Measurements from ENCODE around the gene NOL4L. TPM values are rescaled to one million over a fixed set of nuclear protein-coding genes. Genes with fewer than 3 reads are reported as not detected.

The NOL4L gene
- total RNA-seq, 1 donor from 2014 or later, result 11.9 TPM

GRCh38 chr20:32621891-32622584 lies 36.9 kb upstream of the NOL4L start:
- H3K27me3 ChIP-seq, result no peaks in the 10 kb centered on the region
- Mint-ChIP-seq H3K27ac (peak overlapping the region; percentile 62), H3K4me1 (peaks cover 26% of the 10 kb centered on the region), H3K36me3 (no peaks in the 10 kb centered on the region), H3K27me3 (ENCODE audit: insufficient read depth, low read depth) (peaks cover 15% of the 10 kb centered on the region), H3K9me3 (no peaks in the 10 kb centered on the region), H3K4me3 (peak overlapping the region; percentile 33)
- H3K9ac ChIP-seq, result no peak overlapping the region
- no peak for DNase-seq (ENCODE audit: low spot score)
- TF ChIP-seq EZH2 (IDR thresholded peaks at IDR 0.05), result no peak
- H3K4me2 ChIP-seq, result no peak overlapping the region
- no peak overlapping the region for H3K4me3 ChIP-seq
- no peaks in the 10 kb centered on the region for H3K36me3 ChIP-seq
- H4K20me1 ChIP-seq (ENCODE audit: low read depth), result no peaks in the 10 kb centered on the region
- H3K27ac ChIP-seq, result peak overlapping the region; percentile 63
- H3K79me2 ChIP-seq (ENCODE audit: low read depth), result no peaks in the 10 kb centered on the region
- peaks cover 3% of the 10 kb centered on the region for H3K4me1 ChIP-seq
- H3K9me3 ChIP-seq (ENCODE audit: low read depth), result no peaks in the 10 kb centered on the region
- H3F3A ChIP-seq (ENCODE audit: low read depth), result peaks cover 36% of the 10 kb centered on the region
- H2AFZ ChIP-seq (replicated peaks), result no peak overlapping the region

DNA sequence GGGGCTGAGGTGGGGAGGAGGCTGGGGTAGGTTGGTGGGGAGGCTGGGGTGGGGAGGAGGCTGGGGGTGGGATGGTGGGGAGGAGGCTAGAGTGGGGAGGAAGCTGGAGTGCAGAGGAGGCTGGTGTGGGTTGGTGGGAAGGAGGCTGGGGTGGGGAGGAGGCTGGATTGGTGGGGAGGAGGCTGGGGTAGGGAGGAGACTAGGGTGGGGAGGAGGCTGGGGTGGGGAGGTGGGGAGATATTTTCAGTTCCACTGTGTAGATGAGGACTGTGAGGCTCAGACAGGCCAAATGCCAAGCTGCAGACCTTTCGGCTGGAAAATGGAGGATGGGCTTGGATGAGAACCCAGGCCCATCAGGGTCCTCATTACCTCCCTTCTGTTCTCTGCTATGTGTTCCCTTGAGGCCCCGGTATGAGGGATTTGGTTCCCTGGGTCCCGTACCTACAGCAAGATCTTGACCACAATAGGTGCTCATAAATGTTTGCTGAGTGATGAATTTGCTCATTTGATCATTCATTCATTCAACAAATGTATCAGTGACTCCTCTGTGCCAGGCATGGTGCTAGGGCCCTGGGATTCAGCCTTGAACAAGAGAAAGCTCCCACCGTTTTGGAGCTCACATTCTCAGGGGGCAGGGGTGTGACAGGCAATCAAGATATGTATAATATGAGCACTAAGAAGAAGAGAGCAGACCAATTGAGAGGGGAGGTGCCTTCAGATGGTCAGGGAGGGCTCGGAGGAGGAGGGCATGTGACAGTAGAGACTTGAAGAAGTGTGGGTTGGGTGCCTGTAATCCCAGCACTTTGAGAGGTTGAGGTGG lies 36.1 kb upstream of the NOL4L start:
- H3K27ac Mint-ChIP-seq, result peak overlapping the region; percentile 62
- peak; percentile 62 for DNase-seq (ENCODE audit: low spot score)

DNA sequence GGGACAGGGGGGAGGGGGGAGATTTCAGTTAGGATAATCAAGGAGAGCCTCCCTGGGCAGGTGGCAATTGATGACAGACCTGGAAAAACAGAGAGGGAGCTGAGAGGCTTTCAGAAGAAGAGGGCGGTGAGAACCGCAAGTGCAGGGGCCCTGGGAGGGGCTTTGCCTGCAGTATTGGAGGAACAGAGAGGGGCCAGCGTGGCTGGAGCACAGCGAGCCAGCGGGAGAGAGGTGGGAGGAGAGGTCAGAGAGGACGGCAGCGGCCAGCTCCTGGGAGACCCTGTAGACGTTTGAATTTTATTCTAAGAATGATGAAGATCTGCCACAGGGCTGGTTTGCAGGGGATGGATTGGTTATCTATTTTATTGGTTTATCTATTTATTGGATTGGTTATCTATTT lies 34.5 kb upstream of the NOL4L start:
- Histone ChIP-seq H3K4me2 (no peak overlapping the region), H3K9ac (no peak overlapping the region), H4K20me1 (ENCODE audit: low read depth) (no peaks in the 10 kb centered on the region), H3K4me3 (no peak overlapping the region), H3K79me2 (ENCODE audit: low read depth) (no peaks in the 10 kb centered on the region), H3K27me3 (no peaks in the 10 kb centered on the region), H3K4me1 (no peaks in the 10 kb centered on the region), H3K36me3 (no peaks in the 10 kb centered on the region), H3K9me3 (ENCODE audit: low read depth) (no peaks in the 10 kb centered on the region), H3F3A (ENCODE audit: low read depth) (peaks cover 30% of the 10 kb centered on the region), H3K27ac (no peak overlapping the region), H2AFZ (replicated peaks) (no peak overlapping the region)
- H3K4me3 Mint-ChIP-seq, result no peak overlapping the region
- H3K4me1 Mint-ChIP-seq, result peaks cover 24% of the 10 kb centered on the region
- TF ChIP-seq EZH2phosphoT487 (IDR thresholded peaks at IDR 0.05), result no peak
- TF ChIP-seq, protein P1, sequence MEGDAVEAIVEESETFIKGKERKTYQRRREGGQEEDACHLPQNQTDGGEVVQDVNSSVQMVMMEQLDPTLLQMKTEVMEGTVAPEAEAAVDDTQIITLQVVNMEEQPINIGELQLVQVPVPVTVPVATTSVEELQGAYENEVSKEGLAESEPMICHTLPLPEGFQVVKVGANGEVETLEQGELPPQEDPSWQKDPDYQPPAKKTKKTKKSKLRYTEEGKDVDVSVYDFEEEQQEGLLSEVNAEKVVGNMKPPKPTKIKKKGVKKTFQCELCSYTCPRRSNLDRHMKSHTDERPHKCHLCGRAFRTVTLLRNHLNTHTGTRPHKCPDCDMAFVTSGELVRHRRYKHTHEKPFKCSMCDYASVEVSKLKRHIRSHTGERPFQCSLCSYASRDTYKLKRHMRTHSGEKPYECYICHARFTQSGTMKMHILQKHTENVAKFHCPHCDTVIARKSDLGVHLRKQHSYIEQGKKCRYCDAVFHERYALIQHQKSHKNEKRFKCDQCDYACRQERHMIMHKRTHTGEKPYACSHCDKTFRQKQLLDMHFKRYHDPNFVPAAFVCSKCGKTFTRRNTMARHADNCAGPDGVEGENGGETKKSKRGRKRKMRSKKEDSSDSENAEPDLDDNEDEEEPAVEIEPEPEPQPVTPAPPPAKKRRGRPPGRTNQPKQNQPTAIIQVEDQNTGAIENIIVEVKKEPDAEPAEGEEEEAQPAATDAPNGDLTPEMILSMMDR (IDR thresholded peaks at IDR 0.05), result no peak
- no peak for TF ChIP-seq EZH2 (IDR thresholded peaks at IDR 0.05)
- no peak overlapping the region for H3K27ac Mint-ChIP-seq
- DNase-seq (ENCODE audit: low spot score), result no peak
- peaks cover 15% of the 10 kb centered on the region for H3K27me3 Mint-ChIP-seq (ENCODE audit: insufficient read depth, low read depth)
- no peaks in the 10 kb centered on the region for H3K9me3 Mint-ChIP-seq
- no peaks in the 10 kb centered on the region for H3K36me3 Mint-ChIP-seq

More for the DNA sequence above, 36.1 kb upstream of the NOL4L start:
- Mint-ChIP-seq H3K4me3 (no peak overlapping the region), H3K9me3 (no peaks in the 10 kb centered on the region), H3K36me3 (no peaks in the 10 kb centered on the region), H3K4me1 (peaks cover 26% of the 10 kb centered on the region), H3K27me3 (ENCODE audit: insufficient read depth, low read depth) (peaks cover 15% of the 10 kb centered on the region)
- Histone ChIP-seq H3K4me2 (no peak overlapping the region), H3K9ac (no peak overlapping the region), H3F3A (ENCODE audit: low read depth) (peaks cover 36% of the 10 kb centered on the region), H3K4me3 (no peak overlapping the region), H3K4me1 (no peaks in the 10 kb centered on the region), H3K27me3 (no peaks in the 10 kb centered on the region), H2AFZ (replicated peaks) (no peak overlapping the region), H4K20me1 (ENCODE audit: low read depth) (no peaks in the 10 kb centered on the region), H3K79me2 (ENCODE audit: low read depth) (no peaks in the 10 kb centered on the region), H3K9me3 (ENCODE audit: low read depth) (no peaks in the 10 kb centered on the region), H3K36me3 (no peaks in the 10 kb centered on the region), H3K27ac (no peak overlapping the region)
- TF ChIP-seq EZH2 (IDR thresholded peaks at IDR 0.05) (no peak), EZH2phosphoT487 (IDR thresholded peaks at IDR 0.05) (no peak)
- TF ChIP-seq, protein P1 (IDR thresholded peaks at IDR 0.05), result no peak

All from neural progenitor cell (in vitro differentiated cells).